ENCODE data around the gene PLCB3. TPM values are rescaled to one million over a fixed set of nuclear protein-coding genes. Genes with fewer than 3 reads are reported as not detected.

PLCB3 gene
- polyA plus RNA-seq, 1 experiment: 30.2 TPM

GRCh38 chr11:64240435-64241240 lies 10.7 kb upstream of the PLCB3 start, which contains the start of gene FKBP2:
Gene FKBP2, plus strand, starts transcription at chr11:64241095. Its CDS starts 1,293 bp downstream, at chr11:64242388.
- no peaks in the 10 kb centered on the region for H3K27me3 ChIP-seq (ENCODE audit: control insufficient read depth, insufficient read depth, low read length)
- CTCF ChIA-PET: interaction anchor here (0.9 to 1.6 kb wide), 4 partner anchors 11 to 36 kb away, joined by 3 to 8 read pairs (median 6); partner anchors contain the start of gene PLCB3
- POLR2A ChIA-PET: interaction anchor here (0.6 to 1.3 kb wide), 5 partner anchors 9 to 454 kb away, joined by 3 to 8 read pairs (median 3); partner anchors contain the start of genes DNAJC4, NUDT22 and PRDX5
- H3K4me3 ChIP-seq (ENCODE audit: low read depth, low read length): peak within 1 kb of the TSS; percentile 93
- peaks cover 16% of the 10 kb centered on the region for H3K36me3 ChIP-seq (ENCODE audit: control insufficient read depth, insufficient read depth, low read length)
- no peak for TF ChIP-seq CTCF (IDR thresholded peaks at IDR 0.05; ENCODE audit: insufficient read depth, low read depth, low read length)
- DNase-seq (ENCODE audit: low read depth): peak; percentile 78

- Histone ChIP-seq H3K36me3 (ENCODE audit: control insufficient read depth, insufficient read depth, low read length) (peaks cover 16% of the 10 kb centered on the region), H3K27me3 (ENCODE audit: control insufficient read depth, insufficient read depth, low read length) (no peaks in the 10 kb centered on the region), H3K4me3 (ENCODE audit: low read depth, low read length) (peak overlapping the region; percentile 93)
- DNase-seq (ENCODE audit: low read depth): peak; percentile 91
- TF ChIP-seq CTCF (IDR thresholded peaks at IDR 0.05; ENCODE audit: insufficient read depth, low read depth, low read length): no peak
- CTCF ChIA-PET: interaction anchor here (0.9 to 1.6 kb wide), 4 partner anchors 10 to 36 kb away, joined by 3 to 8 read pairs (median 6); partner anchors contain the start of gene PLCB3
- POLR2A ChIA-PET: interaction anchor here (0.7 to 1.3 kb wide), 4 partner anchors 9 to 77 kb away, joined by 3 to 8 read pairs (median 4); partner anchors contain the start of genes DNAJC4, NUDT22 and PRDX5
Observed at GRCh38 chr11:64241241-64241490, 10.2 kb upstream of the PLCB3 start.

GRCh38 chr11:64241491-64242374 lies 9.6 kb upstream of the PLCB3 start:
- CTCF ChIA-PET: interaction anchor here (0.9 to 1.6 kb wide), 5 partner anchors 10 to 37 kb away, joined by 3 to 10 read pairs (median 8); partner anchors contain the start of gene PLCB3
- peaks cover 16% of the 10 kb centered on the region for H3K36me3 ChIP-seq (ENCODE audit: control insufficient read depth, insufficient read depth, low read length)

GRCh38 chr11:64243236-64243854 lies 8.0 kb upstream of the PLCB3 start:
- ChIA-PET POLR2A (interaction anchor here (0.5 to 1.1 kb wide), 2 partner anchors 13 to 58 kb away, joined by 3 read pairs; partner anchors contain the start of gene STIP1), CTCF (interaction anchor here (1.2 to 2.0 kb wide), 5 partner anchors 8 to 61 kb away, joined by 3 to 10 read pairs (median 5); partner anchors contain the start of gene PLCB3)
- no peak for TF ChIP-seq CTCF (IDR thresholded peaks at IDR 0.05; ENCODE audit: insufficient read depth, low read depth, low read length)
- H3K27me3 ChIP-seq (ENCODE audit: control insufficient read depth, insufficient read depth, low read length): no peaks in the 10 kb centered on the region
- H3K4me3 ChIP-seq (ENCODE audit: low read depth, low read length): no peak overlapping the region
- H3K36me3 ChIP-seq (ENCODE audit: control insufficient read depth, insufficient read depth, low read length): peaks cover 14% of the 10 kb centered on the region
- DNase-seq (ENCODE audit: low read depth): no peak

More at GRCh38 chr11:64241491-64242374, 9.6 kb upstream of the PLCB3 start:
- Histone ChIP-seq H3K4me3 (ENCODE audit: low read depth, low read length) (peak overlapping the region; percentile 93), H3K27me3 (ENCODE audit: control insufficient read depth, insufficient read depth, low read length) (no peaks in the 10 kb centered on the region)
- no peak; the same call in 1 of the 2 replicates for TF ChIP-seq CTCF (IDR thresholded peaks at IDR 0.05; ENCODE audit: insufficient read depth, low read depth, low read length)
- POLR2A ChIA-PET: interaction anchor here (0.7 to 1.3 kb wide), 4 partner anchors 10 to 76 kb away, joined by 3 to 8 read pairs (median 4); partner anchors contain the start of genes DNAJC4, NUDT22 and PRDX5
- DNase-seq (ENCODE audit: low read depth): no peak
